ENCODE results near the gene CFAP97D1. TPM values are rescaled to one million over a fixed set of nuclear protein-coding genes. Genes with fewer than 3 reads are reported as not detected.

The CFAP97D1 gene
- total RNA-seq, 1 donor from 2014 or later, result not detected

GRCh38 chr17:43829738-43830137 lies 49.5 kb downstream of the CFAP97D1 start:
- no peak for DNase-seq

GRCh38 chr17:43830510-43831140 lies 50.4 kb downstream of the CFAP97D1 start:
- DNase-seq, result no peak

- no peak for DNase-seq
Observed at GRCh38 chr17:43831633-43832032, 51.4 kb downstream of the CFAP97D1 start.

- no peak for DNase-seq
Observed at GRCh38 chr17:43832168-43832975, 52.1 kb downstream of the CFAP97D1 start.

GRCh38 chr17:43832976-43833829 lies 53.0 kb downstream of the CFAP97D1 start, which contains the start of gene MPP3:
Gene MPP3 (minus strand): TSS chr17:43833146. CDS start chr17:43831906, 1,240 bp downstream.
- DNase-seq, result no peak

- DNase-seq, result no peak
Observed at GRCh38 chr17:43834106-43834505, 53.9 kb downstream of the CFAP97D1 start.

Other genes with a start within 250 kb of the CFAP97D1 start
- 1.4 TPM for gene ETV4, start 234.1 kb upstream of the CFAP97D1 start, total RNA-seq
- not detected for gene MEOX1, start 118.5 kb upstream of the CFAP97D1 start, total RNA-seq
- gene SOST, start 21.6 kb upstream of the CFAP97D1 start, total RNA-seq, result not detected
- 38.2 TPM for gene DUSP3, start 1.5 kb upstream of the CFAP97D1 start, total RNA-seq
- gene MPP3, start 52.7 kb downstream of the CFAP97D1 start, total RNA-seq, result 27.1 TPM
- gene CD300LG, start 66.7 kb downstream of the CFAP97D1 start, total RNA-seq, result not detected
- 14.2 TPM for gene MPP2, start 127.1 kb downstream of the CFAP97D1 start, total RNA-seq
- not detected for gene PPY, start 162.0 kb downstream of the CFAP97D1 start, total RNA-seq
- not detected for gene PYY, start 173.5 kb downstream of the CFAP97D1 start, total RNA-seq
- 0.78 TPM for gene NAGS, start 224.2 kb downstream of the CFAP97D1 start, total RNA-seq
- gene TMEM101, start 234.5 kb downstream of the CFAP97D1 start, total RNA-seq, result 36.3 TPM

Data from occipital lobe (tissue), 2 donors.